ENCODE measurements around the gene FGD4. TPM values are rescaled to one million over a fixed set of nuclear protein-coding genes. Genes with fewer than 3 reads are reported as not detected.

Gene FGD4
- total RNA-seq, 2 experiments from 2014 or later: 0.25 to 0.34 TPM

DNA sequence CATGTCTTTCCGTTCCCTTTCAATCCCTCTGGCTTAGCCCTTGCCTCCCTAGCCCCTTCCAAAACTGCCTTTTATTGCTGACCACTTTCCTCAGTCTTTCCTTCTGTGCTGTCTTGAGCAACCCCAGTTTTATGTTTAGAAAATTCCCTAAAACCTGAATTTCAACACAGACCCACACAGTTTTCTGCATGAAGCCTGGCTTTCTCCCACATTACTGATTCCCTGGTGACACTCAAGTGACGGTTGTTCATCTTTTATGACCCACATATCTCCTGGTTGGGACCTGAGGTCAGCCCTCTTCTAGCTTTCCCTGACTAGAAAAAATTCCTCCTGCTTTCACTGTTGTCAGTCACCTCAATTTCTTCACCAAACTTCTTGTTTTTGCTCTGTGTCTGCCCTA lies 21.0 kb downstream of the FGD4 start:
- no peak overlapping the region for H3K27ac Mint-ChIP-seq
- H3K27me3 Mint-ChIP-seq: peaks cover 3% of the 10 kb centered on the region
- no peaks in the 10 kb centered on the region for H3K9me3 Mint-ChIP-seq
- DNase-seq (no peak), ATAC-seq (ENCODE audit: poor library complexity) (no peak)
- Histone ChIP-seq H3K9me3 (ENCODE audit: control insufficient read depth in 1 of 2, insufficient read depth in 1 of 2, low read length in 2 of 2) (no peaks in the 10 kb centered on the region), H3K27ac (ENCODE audit: low read depth in 1 of 2, low read length in 2 of 2) (no peak overlapping the region), H3K4me1 (ENCODE audit: insufficient read depth, low read length) (no peaks in the 10 kb centered on the region), H3K4me3 (ENCODE audit: low read length) (no peak overlapping the region), H3K27me3 (ENCODE audit: control insufficient read depth in 1 of 2, insufficient read depth in 2 of 2, low read length in 2 of 2) (no peaks in the 10 kb centered on the region), H3K36me3 (ENCODE audit: insufficient read depth, low read length) (no peaks in the 10 kb centered on the region)
- ChIA-PET POLR2A (interaction anchor here (0.5 kb wide), 1 partner anchor 149 kb away, joined by 3 read pairs; no protein-coding TSS in a partner anchor), CTCF (no interaction called here)
- intact Hi-C loops (cut with DNase I, micrococcal nuclease): no loop called here
- H3K4me3 Mint-ChIP-seq: no peak overlapping the region
- TF ChIP-seq, protein P1, sequence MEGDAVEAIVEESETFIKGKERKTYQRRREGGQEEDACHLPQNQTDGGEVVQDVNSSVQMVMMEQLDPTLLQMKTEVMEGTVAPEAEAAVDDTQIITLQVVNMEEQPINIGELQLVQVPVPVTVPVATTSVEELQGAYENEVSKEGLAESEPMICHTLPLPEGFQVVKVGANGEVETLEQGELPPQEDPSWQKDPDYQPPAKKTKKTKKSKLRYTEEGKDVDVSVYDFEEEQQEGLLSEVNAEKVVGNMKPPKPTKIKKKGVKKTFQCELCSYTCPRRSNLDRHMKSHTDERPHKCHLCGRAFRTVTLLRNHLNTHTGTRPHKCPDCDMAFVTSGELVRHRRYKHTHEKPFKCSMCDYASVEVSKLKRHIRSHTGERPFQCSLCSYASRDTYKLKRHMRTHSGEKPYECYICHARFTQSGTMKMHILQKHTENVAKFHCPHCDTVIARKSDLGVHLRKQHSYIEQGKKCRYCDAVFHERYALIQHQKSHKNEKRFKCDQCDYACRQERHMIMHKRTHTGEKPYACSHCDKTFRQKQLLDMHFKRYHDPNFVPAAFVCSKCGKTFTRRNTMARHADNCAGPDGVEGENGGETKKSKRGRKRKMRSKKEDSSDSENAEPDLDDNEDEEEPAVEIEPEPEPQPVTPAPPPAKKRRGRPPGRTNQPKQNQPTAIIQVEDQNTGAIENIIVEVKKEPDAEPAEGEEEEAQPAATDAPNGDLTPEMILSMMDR (IDR thresholded peaks at IDR 0.05): no peak
- H3K36me3 Mint-ChIP-seq (ENCODE audit: low read depth): no peaks in the 10 kb centered on the region
- no peaks in the 10 kb centered on the region for H3K4me1 Mint-ChIP-seq (ENCODE audit: low read depth)

DNA sequence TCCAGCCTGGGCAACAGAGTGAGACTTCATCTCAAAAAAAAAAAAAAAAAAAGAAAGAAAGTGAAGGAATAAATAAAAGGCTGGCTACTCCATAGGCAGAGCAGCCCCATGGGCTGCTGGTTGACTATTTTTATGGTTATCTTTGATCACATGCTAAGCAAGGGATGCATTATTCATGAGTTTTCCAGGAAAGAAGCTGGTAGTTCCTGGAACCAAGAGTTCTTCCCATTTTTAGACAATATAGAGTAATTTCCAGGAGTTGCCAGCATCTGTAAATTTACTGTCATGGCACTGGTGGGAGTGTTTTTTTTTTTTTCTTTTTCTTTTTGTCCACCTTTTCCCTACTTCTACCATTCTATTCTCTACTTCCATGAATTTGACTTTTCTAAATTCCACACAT lies 24.2 kb downstream of the FGD4 start:
- Mint-ChIP-seq H3K4me3 (no peak overlapping the region), H3K27me3 (peaks cover 16% of the 10 kb centered on the region), H3K9me3 (peaks cover 12% of the 10 kb centered on the region), H3K27ac (no peak overlapping the region), H3K4me1 (ENCODE audit: low read depth) (no peaks in the 10 kb centered on the region), H3K36me3 (ENCODE audit: low read depth) (no peaks in the 10 kb centered on the region)
- CTCF ChIA-PET: interaction anchor here (0.7 kb wide), 1 partner anchor 906 kb away, joined by 3 read pairs; no protein-coding TSS in a partner anchor
- intact Hi-C loops (cut with DNase I, micrococcal nuclease): no loop called here
- Histone ChIP-seq H3K27ac (ENCODE audit: low read depth in 1 of 2, low read length in 2 of 2) (no peak overlapping the region), H3K9me3 (ENCODE audit: control insufficient read depth in 1 of 2, insufficient read depth in 1 of 2, low read length in 2 of 2) (no peaks in the 10 kb centered on the region), H3K4me3 (ENCODE audit: low read length) (no peak overlapping the region), H3K36me3 (ENCODE audit: insufficient read depth, low read length) (no peaks in the 10 kb centered on the region), H3K4me1 (ENCODE audit: insufficient read depth, low read length) (no peaks in the 10 kb centered on the region), H3K27me3 (ENCODE audit: control insufficient read depth in 1 of 2, insufficient read depth in 2 of 2, low read length in 2 of 2) (no peaks in the 10 kb centered on the region)
- POLR2A ChIA-PET: no interaction called here
- DNase-seq (no peak), ATAC-seq (ENCODE audit: poor library complexity) (no peak)
- TF ChIP-seq, protein P1 (IDR thresholded peaks at IDR 0.05): no peak

DNA sequence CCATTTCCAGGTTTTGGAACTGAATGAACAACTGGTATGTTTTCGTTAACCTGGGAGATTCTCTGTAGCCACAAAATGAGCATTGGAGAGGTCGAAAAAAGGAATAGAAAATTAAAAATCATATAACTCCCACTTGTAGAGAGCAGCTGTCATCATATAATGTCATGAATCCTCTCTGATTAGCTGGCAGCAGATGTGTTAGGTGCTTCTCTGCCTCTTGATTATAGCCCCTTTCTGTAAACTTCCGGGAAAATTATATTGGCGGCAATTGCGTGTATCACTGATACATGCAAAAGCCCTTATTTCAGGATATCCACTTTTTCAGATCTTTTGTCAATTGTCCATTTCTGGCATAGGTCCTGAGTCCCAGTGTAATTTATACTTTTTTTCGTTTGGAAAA lies 31.7 kb downstream of the FGD4 start:
- H3K27ac ChIP-seq (ENCODE audit: low read depth in 1 of 2, low read length in 2 of 2): no peak overlapping the region
- H3K36me3 ChIP-seq (ENCODE audit: insufficient read depth, low read length): no peaks in the 10 kb centered on the region
- Mint-ChIP-seq H3K36me3 (ENCODE audit: low read depth) (no peaks in the 10 kb centered on the region), H3K4me1 (ENCODE audit: low read depth) (no peaks in the 10 kb centered on the region), H3K9me3 (peaks cover 13% of the 10 kb centered on the region), H3K27me3 (peaks cover 22% of the 10 kb centered on the region), H3K27ac (no peak overlapping the region), H3K4me3 (no peak overlapping the region)
- CTCF ChIA-PET: no interaction called here
- TF ChIP-seq, protein P1 (IDR thresholded peaks at IDR 0.05): no peak
- intact Hi-C loops (cut with DNase I, micrococcal nuclease): no loop called here
- no peaks in the 10 kb centered on the region for H3K4me1 ChIP-seq (ENCODE audit: insufficient read depth, low read length)
- POLR2A ChIA-PET: no interaction called here
- peaks cover 4 to 11% of the 10 kb centered on the region in 2 experiments for H3K9me3 ChIP-seq (ENCODE audit: control insufficient read depth in 1 of 2, insufficient read depth in 1 of 2, low read length in 2 of 2)
- ATAC-seq (ENCODE audit: poor library complexity): no peak
- no peak overlapping the region for H3K4me3 ChIP-seq (ENCODE audit: low read length)
- DNase-seq: no peak
- peaks cover 0 to 3% of the 10 kb centered on the region in 2 experiments for H3K27me3 ChIP-seq (ENCODE audit: control insufficient read depth in 1 of 2, insufficient read depth in 2 of 2, low read length in 2 of 2)
